Nucleus accumbens (tissue), 56 donors: ENCODE data around the gene TRIM23.
A peak's percentile ranks its signal among the peaks of the same experiment; 100 is the strongest.

Experiments
- DNase-seq, 56 donors: peaks; one replicate each; lab custom pipeline; 2025; lab: John Stamatoyannopoulos, UW

TRIM23 gene

DNA sequence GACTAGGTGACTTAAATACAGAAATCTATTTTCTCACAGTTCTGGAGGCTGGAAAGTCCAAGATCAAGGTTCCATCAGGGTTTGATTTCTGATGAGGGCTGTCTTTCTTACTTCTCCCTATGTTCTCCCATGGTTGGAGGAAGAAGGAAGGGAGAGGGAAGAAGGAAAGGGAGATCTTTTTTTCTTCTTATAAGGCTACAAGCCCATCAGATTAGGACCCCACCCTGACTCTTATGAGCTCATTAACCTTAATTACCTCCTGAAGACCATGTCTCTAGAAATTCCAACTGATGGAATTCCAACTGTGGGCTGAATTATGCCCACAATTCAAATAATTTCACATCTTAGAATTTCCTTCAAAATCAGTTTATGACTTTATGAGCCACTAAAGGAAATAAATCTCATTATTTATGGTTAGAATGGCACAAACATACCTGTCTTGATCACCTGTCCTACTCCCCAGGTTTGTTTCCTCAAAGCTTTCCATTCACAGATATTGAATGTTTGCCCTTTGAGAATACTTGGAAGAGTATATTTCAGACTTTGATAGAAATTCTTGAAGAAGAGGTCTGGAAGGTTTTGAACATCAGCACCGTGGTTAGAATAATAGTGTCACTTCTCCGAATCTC is 53.4 kb downstream of the TRIM23 start:
- DNase-seq, result no peak

DNA sequence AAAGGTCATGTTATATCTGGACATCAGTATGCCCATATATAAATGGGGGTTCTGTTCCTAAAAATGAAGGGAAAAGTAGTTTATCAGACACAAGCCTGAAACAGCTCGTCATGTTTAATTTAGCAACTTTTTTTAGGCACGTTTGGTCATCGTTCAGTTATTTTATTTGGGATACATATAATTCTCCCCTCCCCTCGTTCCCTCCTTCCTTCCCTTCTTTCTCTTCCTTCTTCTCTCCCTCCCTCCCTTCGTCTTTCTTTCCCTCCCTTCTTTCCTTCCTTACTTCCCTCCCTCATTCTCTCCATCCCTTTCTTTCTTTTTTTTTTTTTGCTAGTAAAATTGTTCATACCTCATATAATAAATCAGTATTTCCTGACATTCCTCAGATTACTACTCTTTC is 57.6 kb downstream of the TRIM23 start:
- no peak for DNase-seq

DNA sequence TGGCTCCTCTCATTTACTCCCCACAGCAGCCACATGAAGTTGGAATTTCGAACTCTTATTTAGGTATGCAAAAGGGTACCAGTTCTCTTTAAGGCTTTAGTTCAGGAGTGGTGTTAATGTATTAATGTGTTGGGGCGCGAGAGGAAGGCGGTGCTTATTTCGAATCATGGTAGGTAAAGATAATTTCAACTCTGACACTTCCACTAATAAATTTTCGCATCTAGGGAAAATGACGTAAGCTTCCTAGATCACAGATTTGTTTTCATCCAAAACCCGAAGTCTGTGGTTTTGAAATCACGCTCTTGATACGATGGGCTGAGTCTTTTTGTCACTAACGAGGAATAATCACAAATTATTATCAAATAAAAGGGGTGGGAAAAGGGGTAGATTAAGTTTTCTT is 60.4 kb downstream of the TRIM23 start:
- no peak for DNase-seq

DNA sequence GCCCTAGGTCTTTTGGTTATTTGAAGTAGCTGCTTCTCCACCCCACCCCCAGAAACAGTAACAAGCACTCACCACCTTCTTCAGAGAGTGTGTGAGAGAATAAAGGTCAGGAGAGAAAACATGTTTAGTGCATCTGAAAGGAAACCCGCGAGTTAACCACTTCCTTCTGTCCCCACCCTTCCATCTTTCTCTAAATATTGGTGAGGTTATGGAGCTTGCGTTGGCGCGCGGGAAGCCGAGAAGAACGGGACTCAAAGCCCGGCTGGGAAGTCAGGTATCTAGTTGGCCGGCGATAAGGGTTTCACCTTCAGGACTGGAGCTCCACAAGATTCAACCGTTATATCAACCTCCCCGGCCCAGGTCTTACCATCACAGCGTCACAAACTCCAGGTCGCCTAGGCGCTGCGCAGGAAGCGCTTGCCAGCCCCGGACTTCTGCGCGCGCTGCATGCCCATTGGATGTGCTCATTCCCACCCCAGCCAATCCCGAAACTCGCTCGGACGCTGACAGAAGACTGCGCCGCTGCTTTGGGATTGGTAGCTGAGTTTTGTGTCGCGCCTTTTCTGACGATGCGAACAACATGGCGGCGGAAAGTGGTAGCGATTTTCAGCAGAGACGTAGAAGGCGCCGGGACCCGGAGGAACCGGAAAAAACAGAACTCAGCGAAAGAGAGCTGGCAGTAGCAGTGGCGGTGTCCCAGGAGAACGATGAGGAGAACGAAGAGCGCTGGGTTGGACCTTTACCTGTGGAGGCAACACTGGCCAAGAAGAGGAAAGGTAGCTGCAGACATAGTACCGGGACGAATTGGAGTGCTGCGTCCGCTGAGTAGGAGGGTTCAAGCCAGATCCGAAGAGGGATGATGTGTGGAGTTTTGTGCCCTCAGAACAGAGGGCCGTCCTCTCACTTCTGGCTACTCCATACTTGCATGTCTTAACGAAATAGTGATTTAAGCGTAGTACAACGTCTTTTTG is 61.1 kb downstream of the TRIM23 start, which contains the start of the genes CENPK and PPWD1:
Gene CENPK, minus strand, starts transcription at position 438 of the 971 bp plus-strand sequence. CDS start 8,261 bp downstream, outside the sequence.
Gene PPWD1, plus strand, starts transcription at position 566 of the 971 bp plus-strand sequence. Its CDS starts 15 bp downstream, at position 581.
- peak; percentile 27 to 96 (median 90) for DNase-seq

DNA sequence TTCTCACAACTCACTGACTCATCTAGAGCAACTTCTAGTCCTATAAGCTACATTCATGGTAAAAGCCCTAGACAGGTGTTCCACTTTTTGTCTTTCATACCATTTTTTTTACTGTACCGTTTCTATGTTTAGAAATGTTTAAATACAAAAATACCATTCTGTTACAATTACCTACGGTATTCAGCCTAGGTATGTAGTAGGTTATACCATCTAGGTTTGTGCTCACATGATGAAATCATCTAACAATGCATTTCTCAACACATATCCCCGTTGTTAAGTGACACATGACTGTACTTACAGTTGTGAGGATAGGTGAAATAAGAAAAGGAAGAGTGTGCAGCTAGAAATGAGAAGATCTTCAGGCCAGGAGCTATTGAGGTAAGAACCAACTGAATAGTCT is 67.4 kb downstream of the TRIM23 start:
- DNase-seq, result no peak

DNA sequence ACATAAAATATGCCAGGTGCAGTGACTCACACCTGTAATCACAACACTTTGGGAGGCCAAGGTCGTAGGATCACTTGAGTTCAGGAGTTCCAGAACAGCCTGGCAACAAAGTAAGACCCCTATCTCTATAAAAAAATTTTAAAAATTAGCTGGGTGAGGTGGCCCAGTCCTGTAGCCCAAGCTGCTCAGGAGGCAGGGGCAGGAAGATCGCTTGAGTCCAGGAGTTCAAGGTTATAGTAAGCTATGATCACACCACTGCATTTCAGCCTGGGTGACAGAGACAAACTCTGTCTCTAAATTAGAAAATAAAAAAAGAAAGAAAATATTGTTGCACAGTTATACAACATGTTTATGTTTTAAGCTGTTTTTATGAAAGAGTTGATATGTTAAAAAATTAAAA is 68.0 kb downstream of the TRIM23 start:
- no peak for DNase-seq

DNA sequence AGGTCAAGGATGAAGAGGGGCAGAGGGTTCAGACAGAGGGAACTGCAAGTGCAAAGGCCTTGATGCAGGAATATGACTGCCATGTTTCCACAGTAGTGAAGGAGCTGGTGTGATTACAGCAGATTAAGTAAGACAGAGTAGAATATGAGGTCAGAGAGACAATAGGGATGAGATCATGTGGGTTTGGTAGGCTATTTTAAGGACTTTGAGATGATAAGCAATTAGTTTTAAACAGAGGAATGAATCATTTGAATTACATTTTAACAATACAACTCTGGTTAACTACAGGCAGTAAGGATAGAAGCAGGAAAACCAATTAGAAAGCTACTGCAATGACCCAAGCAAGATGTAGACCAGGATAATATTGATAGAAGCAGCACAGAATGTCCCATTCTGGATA is 68.8 kb downstream of the TRIM23 start:
- no peak for DNase-seq

DNA sequence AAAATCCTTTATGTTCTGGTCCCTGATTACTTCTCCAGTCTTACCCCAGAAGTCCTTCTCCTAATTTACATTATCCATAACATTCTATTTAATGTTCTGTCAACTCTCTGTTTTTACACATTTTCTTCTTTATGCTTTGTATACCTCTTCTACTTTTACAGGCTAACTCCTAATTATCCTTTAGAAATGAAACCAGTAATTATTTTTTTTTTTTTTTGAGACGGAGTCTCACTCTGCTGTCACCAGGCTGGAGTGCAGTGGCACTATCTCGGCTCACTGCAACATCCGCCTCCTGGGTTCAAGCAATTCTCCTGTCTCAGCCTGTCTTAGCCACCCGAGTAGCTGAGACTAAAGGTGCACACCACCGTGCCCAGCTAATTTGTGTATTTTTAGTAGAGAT is 70.2 kb downstream of the TRIM23 start:
- DNase-seq, result no peak

DNA sequence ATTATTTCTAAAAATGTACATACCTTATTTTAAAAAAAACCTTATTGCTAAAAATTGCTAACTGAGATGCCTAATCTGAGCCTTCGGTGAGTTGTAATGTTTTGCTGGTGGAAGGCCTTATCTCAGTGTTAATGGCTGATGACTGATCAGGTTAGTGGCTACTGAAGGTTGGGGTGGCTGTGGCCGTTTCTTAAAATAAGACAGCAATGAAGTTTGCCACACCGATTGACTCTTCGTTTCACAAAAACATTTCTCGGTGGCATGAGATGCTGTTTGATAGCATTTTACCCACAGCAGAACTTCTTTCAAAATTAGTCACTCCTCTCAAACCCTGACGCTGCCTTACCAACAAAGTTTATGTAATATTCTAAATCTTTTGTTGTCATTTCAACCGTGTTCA is 75.9 kb downstream of the TRIM23 start:
- DNase-seq, result no peak

DNA sequence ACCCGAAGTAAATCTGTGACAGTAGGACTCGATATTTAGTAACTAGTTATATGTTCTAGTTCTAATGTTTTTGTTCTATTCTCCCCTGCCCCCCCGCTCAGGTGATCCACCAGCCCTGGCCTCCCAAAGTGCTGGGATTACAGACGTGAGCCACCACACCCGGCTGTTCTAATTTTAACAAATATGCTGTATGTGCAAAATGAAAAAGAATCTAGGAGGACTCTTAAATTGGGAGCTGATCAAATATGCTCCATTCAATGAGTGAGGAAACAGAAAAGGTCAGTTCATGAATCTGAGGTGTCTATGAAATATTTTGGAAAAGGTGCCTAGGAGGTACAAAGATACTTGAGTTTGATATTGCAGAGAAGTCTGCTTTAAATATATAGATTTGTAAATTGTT is 78.0 kb downstream of the TRIM23 start:
- no peak for DNase-seq

DNA sequence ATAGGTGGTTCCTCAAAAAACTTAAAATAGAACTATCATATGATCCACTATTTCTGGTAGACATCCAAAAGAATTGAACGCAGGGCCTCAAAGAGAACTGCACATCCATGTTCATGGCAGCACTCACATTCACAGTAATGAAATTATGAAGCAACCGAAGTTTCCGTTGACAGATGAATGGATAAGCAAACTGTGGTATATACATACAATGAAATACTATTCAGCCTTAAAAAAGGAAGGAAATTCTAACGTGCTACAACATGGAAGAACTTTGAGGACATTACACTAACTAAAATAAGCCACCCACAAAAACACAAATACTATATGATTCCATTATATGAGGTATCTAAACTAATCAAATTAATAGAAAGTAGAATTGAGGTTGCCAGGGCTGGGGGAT is 79.7 kb downstream of the TRIM23 start:
- no peak for DNase-seq

DNA sequence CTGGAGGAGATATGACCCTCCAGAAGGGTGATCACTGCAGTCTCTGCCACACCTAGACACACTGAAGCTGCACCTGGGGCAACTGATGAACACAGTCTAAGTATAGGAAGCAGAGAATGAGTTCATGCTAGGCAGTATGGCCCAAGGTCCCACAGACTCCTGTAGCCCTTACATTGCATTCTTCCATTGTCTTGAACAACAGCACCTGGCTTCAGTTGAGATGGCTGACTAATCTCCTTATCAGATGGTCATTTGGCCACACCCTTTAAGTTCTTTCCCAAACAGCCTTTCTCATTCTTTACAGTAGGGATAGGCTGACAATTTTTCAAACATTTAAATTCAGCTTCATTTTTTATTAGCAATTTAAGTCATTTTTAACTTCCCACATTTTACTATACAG is 84.3 kb downstream of the TRIM23 start:
- no peak for DNase-seq
